Right lobe of liver (tissue), 4 donors: ENCODE results near the gene LTB.

ENCODE experiments used
- CTCF ChIP-seq, 4 donors: fragments of 200-600 bp in 3 of 4; fragments of 450-650 bp in 1 of 4; IDR thresholded peaks; one replicate each; pipeline versions ENCODE4 v1.5.1 to v1.8.0; 2016 to 2022; ENCODE audit warnings: antibody characterized with exemption in 4 of 4, mild to moderate bottlenecking in 2 of 4
- POLR2A ChIP-seq: fragments of 450-650 bp; IDR thresholded peaks from one replicate; pipeline ENCODE4 v1.6.1; 2017; ENCODE audit warnings: antibody characterized with exemption, mild to moderate bottlenecking
- donor health status: DM: no; HTN: no; CAD: no.
- donor health status: DM: no; HTN: no; CAD: no.
- donor health status: DM: no; HTN: yes; CAD: no.

- TF ChIP-seq CTCF (IDR thresholded peaks at IDR 0.05): no peak
- TF ChIP-seq POLR2A: no peak
These were observed 7.8 kb downstream of the LTB start for GRCh38 chr6:31574106-31575061.
